ENCODE results near the gene OR7C1.
"Not testable (repeated sequence)": the region's sequence is repeated elsewhere in the genome, so short reads cannot be mapped to it uniquely, and the experiment has no call there.

DNA sequence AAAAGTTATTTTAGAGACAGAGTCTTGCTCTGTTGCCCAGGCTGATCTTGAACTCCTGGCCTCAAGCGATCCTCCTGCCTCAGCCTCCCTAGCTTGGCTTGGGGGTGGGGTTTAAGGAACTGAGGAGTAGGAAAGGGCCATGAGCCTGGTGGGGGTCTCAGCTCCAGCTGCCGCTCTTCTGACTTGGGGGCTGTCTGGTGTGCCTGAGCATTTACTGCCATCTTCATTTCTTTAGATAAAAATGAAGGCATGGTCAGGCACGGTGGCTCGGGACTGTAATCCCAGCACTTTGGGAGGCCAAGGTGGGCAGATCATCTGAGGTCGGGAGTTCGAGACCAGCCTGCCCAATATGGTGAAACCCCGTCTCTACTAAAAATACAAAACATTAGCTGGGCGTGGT, 59.7 kb downstream of the OR7C1 start:
- TF ChIP-seq GATA2 (CRISPR knock-in tag; IDR thresholded peaks at IDR 0.05); POLR2AphosphoS5 (IDR thresholded peaks at IDR 0.05; ENCODE audit: low read depth, low read length); RAD21 (IDR thresholded peaks at IDR 0.05; ENCODE audit: low read length); SIN3A (IDR thresholded peaks at IDR 0.05; ENCODE audit: borderline replicate concordance, low read depth, low read length); MEF2A (IDR thresholded peaks at IDR 0.05; ENCODE audit: borderline replicate concordance, low read depth); JUND (IDR thresholded peaks at IDR 0.05); FOXJ3 (CRISPR knock-in tag; IDR thresholded peaks at IDR 0.05); TCF12 (IDR thresholded peaks at IDR 0.05); FOSL2 (IDR thresholded peaks at IDR 0.05; ENCODE audit: borderline replicate concordance, low read depth): not testable (repeated sequence)
- TF ChIP-seq, protein P1, sequence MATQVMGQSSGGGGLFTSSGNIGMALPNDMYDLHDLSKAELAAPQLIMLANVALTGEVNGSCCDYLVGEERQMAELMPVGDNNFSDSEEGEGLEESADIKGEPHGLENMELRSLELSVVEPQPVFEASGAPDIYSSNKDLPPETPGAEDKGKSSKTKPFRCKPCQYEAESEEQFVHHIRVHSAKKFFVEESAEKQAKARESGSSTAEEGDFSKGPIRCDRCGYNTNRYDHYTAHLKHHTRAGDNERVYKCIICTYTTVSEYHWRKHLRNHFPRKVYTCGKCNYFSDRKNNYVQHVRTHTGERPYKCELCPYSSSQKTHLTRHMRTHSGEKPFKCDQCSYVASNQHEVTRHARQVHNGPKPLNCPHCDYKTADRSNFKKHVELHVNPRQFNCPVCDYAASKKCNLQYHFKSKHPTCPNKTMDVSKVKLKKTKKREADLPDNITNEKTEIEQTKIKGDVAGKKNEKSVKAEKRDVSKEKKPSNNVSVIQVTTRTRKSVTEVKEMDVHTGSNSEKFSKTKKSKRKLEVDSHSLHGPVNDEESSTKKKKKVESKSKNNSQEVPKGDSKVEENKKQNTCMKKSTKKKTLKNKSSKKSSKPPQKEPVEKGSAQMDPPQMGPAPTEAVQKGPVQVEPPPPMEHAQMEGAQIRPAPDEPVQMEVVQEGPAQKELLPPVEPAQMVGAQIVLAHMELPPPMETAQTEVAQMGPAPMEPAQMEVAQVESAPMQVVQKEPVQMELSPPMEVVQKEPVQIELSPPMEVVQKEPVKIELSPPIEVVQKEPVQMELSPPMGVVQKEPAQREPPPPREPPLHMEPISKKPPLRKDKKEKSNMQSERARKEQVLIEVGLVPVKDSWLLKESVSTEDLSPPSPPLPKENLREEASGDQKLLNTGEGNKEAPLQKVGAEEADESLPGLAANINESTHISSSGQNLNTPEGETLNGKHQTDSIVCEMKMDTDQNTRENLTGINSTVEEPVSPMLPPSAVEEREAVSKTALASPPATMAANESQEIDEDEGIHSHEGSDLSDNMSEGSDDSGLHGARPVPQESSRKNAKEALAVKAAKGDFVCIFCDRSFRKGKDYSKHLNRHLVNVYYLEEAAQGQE (IDR thresholded peaks at IDR 0.05; ENCODE audit: low read depth, low read length): not testable (repeated sequence)
- TF ChIP-seq, protein P2, sequence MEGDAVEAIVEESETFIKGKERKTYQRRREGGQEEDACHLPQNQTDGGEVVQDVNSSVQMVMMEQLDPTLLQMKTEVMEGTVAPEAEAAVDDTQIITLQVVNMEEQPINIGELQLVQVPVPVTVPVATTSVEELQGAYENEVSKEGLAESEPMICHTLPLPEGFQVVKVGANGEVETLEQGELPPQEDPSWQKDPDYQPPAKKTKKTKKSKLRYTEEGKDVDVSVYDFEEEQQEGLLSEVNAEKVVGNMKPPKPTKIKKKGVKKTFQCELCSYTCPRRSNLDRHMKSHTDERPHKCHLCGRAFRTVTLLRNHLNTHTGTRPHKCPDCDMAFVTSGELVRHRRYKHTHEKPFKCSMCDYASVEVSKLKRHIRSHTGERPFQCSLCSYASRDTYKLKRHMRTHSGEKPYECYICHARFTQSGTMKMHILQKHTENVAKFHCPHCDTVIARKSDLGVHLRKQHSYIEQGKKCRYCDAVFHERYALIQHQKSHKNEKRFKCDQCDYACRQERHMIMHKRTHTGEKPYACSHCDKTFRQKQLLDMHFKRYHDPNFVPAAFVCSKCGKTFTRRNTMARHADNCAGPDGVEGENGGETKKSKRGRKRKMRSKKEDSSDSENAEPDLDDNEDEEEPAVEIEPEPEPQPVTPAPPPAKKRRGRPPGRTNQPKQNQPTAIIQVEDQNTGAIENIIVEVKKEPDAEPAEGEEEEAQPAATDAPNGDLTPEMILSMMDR (IDR thresholded peaks at IDR 0.05): not testable (repeated sequence)
- TF ChIP-seq, protein P3, sequence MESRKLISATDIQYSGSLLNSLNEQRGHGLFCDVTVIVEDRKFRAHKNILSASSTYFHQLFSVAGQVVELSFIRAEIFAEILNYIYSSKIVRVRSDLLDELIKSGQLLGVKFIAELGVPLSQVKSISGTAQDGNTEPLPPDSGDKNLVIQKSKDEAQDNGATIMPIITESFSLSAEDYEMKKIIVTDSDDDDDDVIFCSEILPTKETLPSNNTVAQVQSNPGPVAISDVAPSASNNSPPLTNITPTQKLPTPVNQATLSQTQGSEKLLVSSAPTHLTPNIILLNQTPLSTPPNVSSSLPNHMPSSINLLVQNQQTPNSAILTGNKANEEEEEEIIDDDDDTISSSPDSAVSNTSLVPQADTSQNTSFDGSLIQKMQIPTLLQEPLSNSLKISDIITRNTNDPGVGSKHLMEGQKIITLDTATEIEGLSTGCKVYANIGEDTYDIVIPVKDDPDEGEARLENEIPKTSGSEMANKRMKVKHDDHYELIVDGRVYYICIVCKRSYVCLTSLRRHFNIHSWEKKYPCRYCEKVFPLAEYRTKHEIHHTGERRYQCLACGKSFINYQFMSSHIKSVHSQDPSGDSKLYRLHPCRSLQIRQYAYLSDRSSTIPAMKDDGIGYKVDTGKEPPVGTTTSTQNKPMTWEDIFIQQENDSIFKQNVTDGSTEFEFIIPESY (IDR thresholded peaks at IDR 0.05; ENCODE audit: borderline replicate concordance, low read depth): not testable (repeated sequence)
- TF ChIP-seq, protein P4, sequence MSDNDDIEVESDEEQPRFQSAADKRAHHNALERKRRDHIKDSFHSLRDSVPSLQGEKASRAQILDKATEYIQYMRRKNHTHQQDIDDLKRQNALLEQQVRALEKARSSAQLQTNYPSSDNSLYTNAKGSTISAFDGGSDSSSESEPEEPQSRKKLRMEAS (IDR thresholded peaks at IDR 0.05; ENCODE audit: low read depth): not testable (repeated sequence)
